Measurements from ENCODE around the gene LIMS2. TPM values are rescaled to one million over a fixed set of nuclear protein-coding genes. Genes with fewer than 3 reads are reported as not detected.
A peak's percentile ranks its signal among the peaks of the same experiment; 100 is the strongest.

LIMS2 gene
- total RNA-seq, 6 experiments from 2014 or later: 6.6 to 37.7 (median 19.5) TPM

DNA sequence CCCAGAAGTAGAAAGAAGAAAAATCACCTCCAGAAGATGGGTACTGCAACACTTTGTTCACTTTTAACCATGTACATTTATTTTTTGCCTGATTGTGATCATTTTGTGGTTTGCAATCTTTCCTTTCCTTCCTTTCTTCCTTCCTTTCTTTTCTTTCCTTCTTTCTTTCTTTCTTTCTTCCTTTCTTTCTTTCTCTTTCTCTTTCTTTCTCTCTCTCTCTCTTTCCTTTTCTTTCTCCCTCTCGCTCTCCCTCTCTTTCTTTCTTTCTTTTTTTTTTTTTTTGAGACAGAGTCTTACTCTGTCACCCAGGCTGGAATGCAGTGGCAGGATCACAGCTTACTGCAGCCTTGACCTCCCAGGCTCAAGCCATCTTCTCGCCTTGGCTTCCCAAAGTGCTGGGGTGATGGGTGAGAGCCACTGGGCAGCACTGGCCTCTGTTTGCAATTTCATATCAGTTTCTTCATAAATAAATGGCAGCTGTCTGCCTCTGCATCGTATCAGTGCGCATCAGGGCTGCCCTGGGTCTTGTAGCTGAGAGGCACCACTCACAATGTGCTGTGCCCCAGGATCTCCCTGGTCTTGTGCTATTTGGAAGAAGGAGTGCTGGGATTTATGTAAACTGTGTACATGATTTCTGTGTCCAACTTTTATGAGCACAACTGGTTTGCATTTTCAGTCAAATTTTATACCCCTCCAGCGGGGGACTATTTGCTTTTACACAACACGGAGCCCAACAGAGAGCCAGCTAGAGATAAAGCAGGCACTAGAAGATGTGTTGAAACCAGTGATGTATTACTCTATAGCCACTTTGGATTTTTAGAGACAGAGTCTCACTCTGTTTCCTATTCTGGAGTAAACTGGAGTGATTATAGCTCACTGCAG lies 6.9 kb upstream of the LIMS2 start:
- ATAC-seq (no peak), DNase-seq (no peak)
- 88% methylated on average over 2 of the region's 6 CpGs for WGBS (ENCODE audit: insufficient coverage, low coverage, low lambda C conversion rate, missing lambda C conversion rate)
- H3K9me3 ChIP-seq: no peaks in the 10 kb centered on the region
- no peak overlapping the region for H3K27ac ChIP-seq
- no peaks in the 10 kb centered on the region for H3K27me3 ChIP-seq
- no peaks in the 10 kb centered on the region for H3K4me1 ChIP-seq
- H3K36me3 ChIP-seq: no peaks in the 10 kb centered on the region
- intact Hi-C loops (cut with DNase I): no loop called here
- TF ChIP-seq POLR2A (IDR thresholded peaks at IDR 0.05): no peak
- TF ChIP-seq, protein P1, sequence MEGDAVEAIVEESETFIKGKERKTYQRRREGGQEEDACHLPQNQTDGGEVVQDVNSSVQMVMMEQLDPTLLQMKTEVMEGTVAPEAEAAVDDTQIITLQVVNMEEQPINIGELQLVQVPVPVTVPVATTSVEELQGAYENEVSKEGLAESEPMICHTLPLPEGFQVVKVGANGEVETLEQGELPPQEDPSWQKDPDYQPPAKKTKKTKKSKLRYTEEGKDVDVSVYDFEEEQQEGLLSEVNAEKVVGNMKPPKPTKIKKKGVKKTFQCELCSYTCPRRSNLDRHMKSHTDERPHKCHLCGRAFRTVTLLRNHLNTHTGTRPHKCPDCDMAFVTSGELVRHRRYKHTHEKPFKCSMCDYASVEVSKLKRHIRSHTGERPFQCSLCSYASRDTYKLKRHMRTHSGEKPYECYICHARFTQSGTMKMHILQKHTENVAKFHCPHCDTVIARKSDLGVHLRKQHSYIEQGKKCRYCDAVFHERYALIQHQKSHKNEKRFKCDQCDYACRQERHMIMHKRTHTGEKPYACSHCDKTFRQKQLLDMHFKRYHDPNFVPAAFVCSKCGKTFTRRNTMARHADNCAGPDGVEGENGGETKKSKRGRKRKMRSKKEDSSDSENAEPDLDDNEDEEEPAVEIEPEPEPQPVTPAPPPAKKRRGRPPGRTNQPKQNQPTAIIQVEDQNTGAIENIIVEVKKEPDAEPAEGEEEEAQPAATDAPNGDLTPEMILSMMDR (IDR thresholded peaks at IDR 0.05): no peak
- H3K4me3 ChIP-seq: no peak overlapping the region

DNA sequence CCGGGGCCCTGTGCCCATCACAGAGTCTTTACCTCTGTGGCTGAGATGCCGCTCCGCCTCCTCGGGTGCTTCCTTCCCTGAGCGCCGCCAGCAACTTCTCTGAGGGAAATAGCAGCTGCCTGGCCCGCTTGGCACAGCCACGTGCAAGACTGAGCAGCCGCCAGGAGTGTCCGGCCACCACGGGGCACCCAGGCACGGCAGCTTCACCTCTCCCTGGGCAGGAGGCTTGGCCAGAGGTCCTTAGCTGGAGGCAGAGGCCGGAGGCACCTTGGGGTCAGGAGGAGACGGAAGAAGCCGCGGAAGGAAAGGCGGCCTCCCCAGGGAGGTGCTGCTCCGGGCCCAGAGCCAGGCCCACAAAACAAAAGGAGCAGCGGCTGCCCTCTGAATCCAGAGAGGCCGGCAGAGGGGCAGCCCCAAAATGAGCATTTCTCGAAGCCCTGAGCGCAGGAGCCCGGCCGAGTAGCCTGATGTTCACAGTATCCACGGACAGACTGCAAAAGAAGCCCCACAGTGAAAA lies 6.0 kb upstream of the LIMS2 start:
- peak; percentile 41 to 58 (median 54) for ATAC-seq
- H3K4me1 ChIP-seq: no peaks in the 10 kb centered on the region
- H3K27ac ChIP-seq: no peak overlapping the region

DNA sequence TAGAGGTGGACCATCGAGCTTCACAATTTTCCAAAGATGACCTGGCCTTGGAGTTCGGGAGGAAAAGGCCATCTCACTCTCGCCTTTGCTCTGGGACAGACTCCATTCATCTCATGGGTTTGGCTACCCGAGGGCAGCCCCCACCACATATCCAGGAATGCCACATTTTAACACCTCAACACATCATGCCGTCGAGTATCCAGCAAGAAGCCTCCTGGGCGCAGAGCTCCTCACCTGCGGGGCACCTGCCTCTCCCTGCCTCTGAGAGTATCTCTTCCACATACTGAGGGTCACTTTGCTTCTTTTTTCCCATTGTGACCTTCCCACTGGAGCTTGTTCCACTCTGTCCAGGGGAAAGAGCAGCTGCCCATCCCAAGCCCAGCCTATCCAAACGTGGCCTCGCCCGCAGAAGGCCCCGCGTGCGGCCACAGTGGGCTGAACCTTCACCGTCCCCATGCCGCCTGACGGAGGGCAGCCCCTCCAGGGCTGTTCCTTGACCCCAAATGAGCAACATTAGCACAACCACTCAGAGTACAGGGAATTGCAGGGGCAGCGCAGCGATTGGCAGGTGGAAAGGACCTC lies 5.5 kb upstream of the LIMS2 start:
- TF ChIP-seq, protein P1 (IDR thresholded peaks at IDR 0.05): no peak
- no peak for TF ChIP-seq POLR2A (IDR thresholded peaks at IDR 0.05)
- H3K36me3 ChIP-seq: no peaks in the 10 kb centered on the region
- no peak overlapping the region for H3K27ac ChIP-seq
- peaks cover 0 to 4% (median 0%) of the 10 kb centered on the region in 4 donors for H3K4me1 ChIP-seq
- H3K27me3 ChIP-seq: no peaks in the 10 kb centered on the region
- 74% methylated on average over 6 of the region's 19 CpGs for WGBS (ENCODE audit: insufficient coverage, low coverage, low lambda C conversion rate, missing lambda C conversion rate)
- no peaks in the 10 kb centered on the region for H3K9me3 ChIP-seq
- intact Hi-C loops (cut with DNase I): no loop called here
- DNase-seq (no peak), ATAC-seq (no peak)
- H3K4me3 ChIP-seq: no peak overlapping the region

More for the DNA sequence above, 6.0 kb upstream of the LIMS2 start:
- intact Hi-C loops (cut with DNase I): no loop called here
- Histone ChIP-seq H3K4me3 (no peak overlapping the region), H3K36me3 (no peaks in the 10 kb centered on the region), H3K9me3 (no peaks in the 10 kb centered on the region), H3K27me3 (no peaks in the 10 kb centered on the region)
- DNase-seq: no peak
- TF ChIP-seq, protein P1 (IDR thresholded peaks at IDR 0.05): no peak
- TF ChIP-seq POLR2A (IDR thresholded peaks at IDR 0.05): no peak
- 62% methylated on average over 11 of the region's 25 CpGs for WGBS (ENCODE audit: insufficient coverage, low coverage, low lambda C conversion rate, missing lambda C conversion rate)

DNA sequence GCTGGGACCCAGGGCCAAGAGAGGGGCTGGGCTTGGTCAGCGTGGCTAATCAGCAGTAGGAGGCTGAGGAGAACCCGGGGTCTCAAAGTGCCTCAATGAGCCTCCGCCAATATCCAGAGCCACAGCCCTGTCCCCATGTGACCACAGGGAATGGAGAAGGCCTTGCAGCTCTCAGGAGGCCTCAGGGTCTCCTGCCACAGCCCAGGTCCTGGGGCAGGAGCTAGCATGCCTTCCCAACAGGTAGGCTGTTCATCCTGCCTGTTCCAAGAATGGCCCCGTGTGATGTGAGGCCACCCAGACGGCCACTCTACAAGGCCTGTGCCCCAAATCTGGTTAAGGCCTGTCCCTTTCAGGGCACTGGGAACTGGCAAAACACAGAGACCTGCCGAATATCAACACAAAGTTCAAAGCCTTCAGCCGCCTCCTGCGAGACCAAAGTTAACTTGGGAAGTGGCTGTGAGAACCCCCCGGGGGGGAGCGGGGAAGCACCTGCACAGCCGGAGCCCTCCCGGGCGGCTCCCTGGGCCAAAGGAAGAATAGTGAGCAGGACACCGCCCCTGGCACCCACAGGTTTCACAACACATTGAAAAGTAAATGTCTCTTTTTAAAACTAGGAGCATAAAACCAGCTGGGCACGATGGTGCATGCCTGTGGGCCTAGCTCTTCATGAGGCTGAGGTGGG lies 4.5 kb upstream of the LIMS2 start:
- no peaks in the 10 kb centered on the region for H3K36me3 ChIP-seq
- DNase-seq: no peak
- H3K9me3 ChIP-seq: no peaks in the 10 kb centered on the region
- ATAC-seq: no peak
- WGBS (ENCODE audit: insufficient coverage, low coverage, low lambda C conversion rate, missing lambda C conversion rate): 49% methylated on average over 4 of the region's 15 CpGs
- H3K4me3 ChIP-seq: no peak overlapping the region
- no peak overlapping the region for H3K27ac ChIP-seq
- H3K27me3 ChIP-seq: no peaks in the 10 kb centered on the region
- TF ChIP-seq POLR2A (IDR thresholded peaks at IDR 0.05): no peak
- TF ChIP-seq, protein P1 (IDR thresholded peaks at IDR 0.05): no peak
- intact Hi-C loops (cut with DNase I): no loop called here
- H3K4me1 ChIP-seq: peaks cover 0 to 6% (median 0%) of the 10 kb centered on the region in 4 donors

Data from right lobe of liver (tissue), 6 donors.